ENCODE results near the gene C13orf42.

Gene C13orf42

DNA sequence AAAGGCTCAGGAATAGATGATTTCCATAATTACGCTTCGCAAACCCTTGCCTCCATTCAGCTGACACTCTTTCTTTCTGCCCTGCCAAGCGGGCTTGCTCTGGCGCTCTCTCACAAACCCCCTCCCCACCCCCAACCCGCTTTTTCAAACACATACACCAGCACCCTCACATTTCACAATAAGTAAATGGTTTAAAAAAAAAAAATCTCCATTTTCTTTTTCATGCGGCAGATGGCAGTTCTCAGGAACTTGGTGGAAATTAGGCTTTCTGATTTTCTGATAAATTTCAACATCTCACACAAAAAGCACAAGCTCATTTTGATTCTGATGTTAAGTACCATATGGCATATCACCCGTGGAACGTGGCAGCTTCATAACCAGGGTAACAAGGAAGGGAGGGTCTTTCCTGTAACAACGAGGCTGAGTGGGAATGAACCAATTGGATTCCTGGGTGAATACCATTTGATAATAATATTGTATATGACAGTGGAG lies 43.8 kb downstream of the C13orf42 start:
- no peak for DNase-seq (ENCODE audit: low read depth)
- H3K4me3 ChIP-seq (ENCODE audit: low read length): no peak overlapping the region
- TF ChIP-seq, protein P1, sequence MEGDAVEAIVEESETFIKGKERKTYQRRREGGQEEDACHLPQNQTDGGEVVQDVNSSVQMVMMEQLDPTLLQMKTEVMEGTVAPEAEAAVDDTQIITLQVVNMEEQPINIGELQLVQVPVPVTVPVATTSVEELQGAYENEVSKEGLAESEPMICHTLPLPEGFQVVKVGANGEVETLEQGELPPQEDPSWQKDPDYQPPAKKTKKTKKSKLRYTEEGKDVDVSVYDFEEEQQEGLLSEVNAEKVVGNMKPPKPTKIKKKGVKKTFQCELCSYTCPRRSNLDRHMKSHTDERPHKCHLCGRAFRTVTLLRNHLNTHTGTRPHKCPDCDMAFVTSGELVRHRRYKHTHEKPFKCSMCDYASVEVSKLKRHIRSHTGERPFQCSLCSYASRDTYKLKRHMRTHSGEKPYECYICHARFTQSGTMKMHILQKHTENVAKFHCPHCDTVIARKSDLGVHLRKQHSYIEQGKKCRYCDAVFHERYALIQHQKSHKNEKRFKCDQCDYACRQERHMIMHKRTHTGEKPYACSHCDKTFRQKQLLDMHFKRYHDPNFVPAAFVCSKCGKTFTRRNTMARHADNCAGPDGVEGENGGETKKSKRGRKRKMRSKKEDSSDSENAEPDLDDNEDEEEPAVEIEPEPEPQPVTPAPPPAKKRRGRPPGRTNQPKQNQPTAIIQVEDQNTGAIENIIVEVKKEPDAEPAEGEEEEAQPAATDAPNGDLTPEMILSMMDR (conservative IDR thresholded peaks at IDR 0.05; ENCODE audit: low read length): no peak

DNA sequence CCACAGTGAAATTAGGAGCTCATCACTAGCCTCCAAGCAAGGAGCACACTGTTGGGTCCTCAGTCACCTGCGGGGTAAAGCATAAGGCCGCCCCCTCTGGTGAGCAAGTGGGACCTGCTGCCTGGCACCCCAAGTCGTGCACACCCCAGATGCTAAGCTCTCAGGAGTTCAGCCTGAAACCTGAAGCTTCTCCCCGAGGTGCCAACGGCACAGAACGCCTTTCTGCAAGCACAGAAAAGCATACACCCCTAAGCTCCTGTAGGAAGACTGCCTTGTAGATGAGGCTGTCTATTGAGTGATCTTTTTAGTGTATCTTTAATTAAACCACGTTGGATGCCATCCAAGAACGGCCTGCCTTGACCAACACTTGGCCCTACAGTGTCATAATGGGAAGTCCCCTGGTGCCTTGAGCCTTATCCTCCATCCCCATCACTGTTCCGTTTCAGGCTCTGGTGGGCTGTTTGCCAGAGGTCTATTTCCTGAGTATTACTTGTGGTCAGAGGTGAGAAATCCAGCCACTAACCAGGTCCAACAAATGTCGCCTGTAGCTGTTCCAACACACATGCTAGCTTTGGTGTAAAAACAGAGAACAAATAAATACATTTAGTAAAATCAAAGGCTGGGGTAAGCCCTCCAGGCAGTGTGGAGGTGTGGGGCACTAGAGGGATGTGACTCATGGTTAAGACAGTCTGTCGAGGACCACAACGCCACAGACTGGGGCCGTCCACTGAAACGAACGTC lies 44.8 kb downstream of the C13orf42 start:
- DNase-seq (ENCODE audit: low read depth): no peak
- TF ChIP-seq, protein P1 (conservative IDR thresholded peaks at IDR 0.05; ENCODE audit: low read length): no peak
- H3K4me3 ChIP-seq (ENCODE audit: low read length): no peak overlapping the region

DNA sequence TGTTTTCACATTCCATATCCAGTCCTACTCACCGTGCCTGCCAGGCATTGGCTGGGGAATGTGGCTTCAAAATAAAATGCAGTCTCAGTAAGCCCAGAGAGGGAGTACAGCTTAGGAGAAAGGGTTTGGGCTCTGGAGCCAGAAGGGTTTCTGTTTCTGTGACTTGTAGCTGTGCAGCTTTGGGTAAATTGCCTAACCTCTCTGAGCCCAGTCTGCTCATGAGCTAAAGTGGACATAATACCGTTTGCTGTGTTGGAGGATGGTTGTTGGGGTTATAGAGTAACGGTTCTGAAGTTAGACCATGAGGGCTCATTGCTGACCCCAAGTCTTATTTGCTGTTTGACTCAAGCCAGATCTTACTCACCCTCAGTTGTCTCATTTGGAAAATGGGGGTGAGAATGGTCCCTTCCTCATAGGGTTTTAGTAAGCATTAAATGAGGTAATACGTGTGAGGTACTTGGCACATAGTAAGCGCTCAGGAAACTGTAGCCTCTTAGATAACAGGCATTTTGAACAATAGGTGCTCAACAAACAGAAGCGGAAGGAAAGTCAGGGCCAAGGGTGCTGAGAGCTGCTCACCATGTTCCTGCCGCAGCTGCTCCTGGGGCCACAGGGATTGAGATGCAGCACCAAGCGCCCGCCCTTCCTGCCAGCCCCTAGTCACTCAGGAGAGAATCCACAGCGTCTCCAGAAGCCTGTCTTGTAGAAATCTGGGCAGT lies 45.5 kb downstream of the C13orf42 start:
- no peak overlapping the region for H3K4me3 ChIP-seq (ENCODE audit: low read length)
- TF ChIP-seq, protein P1 (conservative IDR thresholded peaks at IDR 0.05; ENCODE audit: low read length): no peak
- DNase-seq (ENCODE audit: low read depth): no peak

DNA sequence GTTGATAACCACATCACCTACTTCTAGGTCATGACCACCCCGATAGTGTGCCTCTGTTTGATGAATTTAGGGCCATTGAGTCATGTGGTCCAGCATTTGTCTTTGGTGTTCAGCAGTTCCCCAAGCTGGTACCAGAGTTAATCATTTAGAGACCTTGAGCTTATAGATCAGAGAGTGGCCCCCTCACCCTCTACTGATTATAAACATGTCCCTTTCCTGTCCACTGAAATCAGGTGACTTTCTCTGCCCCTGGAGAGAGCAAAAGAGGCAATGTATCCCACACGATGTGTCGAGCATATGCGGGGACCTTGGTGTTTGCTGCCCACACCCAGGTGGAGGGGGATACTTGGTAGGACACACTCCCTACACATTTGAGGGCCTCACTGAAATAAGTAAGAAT lies 46.3 kb downstream of the C13orf42 start:
- TF ChIP-seq, protein P1 (conservative IDR thresholded peaks at IDR 0.05; ENCODE audit: low read length): no peak

DNA sequence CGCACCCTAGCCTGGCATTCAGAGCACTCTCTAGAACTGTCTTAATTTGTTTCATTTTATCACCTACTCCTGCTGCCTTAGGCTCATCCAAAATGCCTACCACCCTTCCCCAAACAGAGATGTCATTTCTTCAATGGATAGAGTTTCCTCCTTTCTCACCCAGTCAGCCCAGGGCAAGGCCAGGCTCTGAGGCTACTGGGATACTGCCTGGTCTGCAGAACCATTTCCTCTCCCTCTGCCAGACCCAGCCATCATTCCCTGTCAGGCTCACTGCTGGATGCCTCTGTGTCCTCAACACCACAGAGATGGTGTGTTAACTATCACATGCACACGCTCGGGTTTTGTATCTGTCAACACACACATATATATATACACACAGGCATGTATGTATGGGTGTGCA lies 47.2 kb downstream of the C13orf42 start:
- TF ChIP-seq, protein P1 (conservative IDR thresholded peaks at IDR 0.05; ENCODE audit: low read length): no peak
- DNase-seq (ENCODE audit: low read depth): no peak
- no peak overlapping the region for H3K4me3 ChIP-seq (ENCODE audit: low read length)

More for the DNA sequence above, 46.3 kb downstream of the C13orf42 start:
- DNase-seq (ENCODE audit: low read depth): no peak
- H3K4me3 ChIP-seq (ENCODE audit: low read length): no peak overlapping the region

DNA sequence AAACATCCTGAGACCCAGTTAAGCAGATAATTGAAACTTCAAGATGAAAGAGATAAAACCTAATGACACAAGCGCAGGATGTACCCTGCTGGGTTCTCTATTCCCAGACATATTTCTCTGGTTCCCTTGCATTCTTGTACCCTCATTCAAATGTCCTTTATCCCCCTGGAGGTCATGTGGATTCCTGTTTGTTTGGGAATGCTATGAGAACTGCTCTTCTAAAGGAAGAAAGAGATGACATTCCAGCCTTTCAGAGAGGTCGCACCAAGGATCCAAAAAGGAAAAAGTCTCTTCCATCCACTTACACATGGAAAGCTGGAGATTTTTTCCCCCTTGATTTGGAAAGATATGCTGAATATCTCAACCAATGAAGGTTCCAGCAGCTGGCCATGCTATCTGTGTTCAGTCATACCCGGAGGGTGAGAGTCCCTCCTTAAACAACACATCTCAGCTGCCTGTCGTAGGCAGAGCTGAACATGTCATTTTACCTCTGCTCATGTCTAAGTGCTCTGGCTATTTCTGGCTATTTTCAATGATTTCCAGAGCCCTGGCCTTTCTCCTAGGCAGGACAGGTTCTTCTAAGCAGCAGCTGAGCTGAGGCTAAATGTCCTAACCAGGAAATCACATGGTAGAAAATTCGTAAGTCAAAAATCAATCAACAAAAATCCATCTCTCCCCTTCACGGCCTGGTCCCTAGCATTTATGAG lies 52.5 kb downstream of the C13orf42 start:
- H3K4me3 ChIP-seq (ENCODE audit: low read length): no peak overlapping the region
- TF ChIP-seq, protein P1 (conservative IDR thresholded peaks at IDR 0.05; ENCODE audit: low read length): no peak
- DNase-seq (ENCODE audit: low read depth): no peak
